GM10266 (cell line): ENCODE data around the gene HBM.

ENCODE experiments used
- DNase-seq: peaks from one replicate; pipeline ENCODE4 v3.0.0; 2012; ENCODE audit errors: extremely low spot score
- TF ChIP-seq, protein P1 (sequence below): IDR thresholded peaks from 2 replicates; pipeline ENCODE4 v1.5.1; 2012; ENCODE audit warnings: mild to moderate bottlenecking, low read depth; ENCODE audit not compliant: control insufficient read depth, insufficient read depth; ENCODE audit errors: missing control alignments

The HBM gene

DNA sequence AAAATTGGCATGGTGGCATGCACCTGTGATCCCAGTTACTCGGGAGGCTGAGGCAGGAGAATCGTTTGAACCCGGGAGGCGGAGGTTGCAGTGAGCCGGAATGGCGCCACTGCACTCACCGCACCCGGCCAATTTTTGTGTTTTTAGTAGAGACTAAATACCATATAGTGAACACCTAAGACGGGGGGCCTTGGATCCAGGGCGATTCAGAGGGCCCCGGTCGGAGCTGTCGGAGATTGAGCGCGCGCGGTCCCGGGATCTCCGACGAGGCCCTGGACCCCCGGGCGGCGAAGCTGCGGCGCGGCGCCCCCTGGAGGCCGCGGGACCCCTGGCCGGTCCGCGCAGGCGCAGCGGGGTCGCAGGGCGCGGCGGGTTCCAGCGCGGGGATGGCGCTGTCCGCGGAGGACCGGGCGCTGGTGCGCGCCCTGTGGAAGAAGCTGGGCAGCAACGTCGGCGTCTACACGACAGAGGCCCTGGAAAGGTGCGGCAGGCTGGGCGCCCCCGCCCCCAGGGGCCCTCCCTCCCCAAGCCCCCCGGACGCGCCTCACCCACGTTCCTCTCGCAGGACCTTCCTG lies 14.4 kb downstream of the HBM start, which contains the start of gene HBQ1:
Gene HBQ1, plus strand, starts transcription at position 359 of the 575 bp plus-strand sequence. Its CDS starts 28 bp downstream, at position 387.
- TF ChIP-seq, protein P1, sequence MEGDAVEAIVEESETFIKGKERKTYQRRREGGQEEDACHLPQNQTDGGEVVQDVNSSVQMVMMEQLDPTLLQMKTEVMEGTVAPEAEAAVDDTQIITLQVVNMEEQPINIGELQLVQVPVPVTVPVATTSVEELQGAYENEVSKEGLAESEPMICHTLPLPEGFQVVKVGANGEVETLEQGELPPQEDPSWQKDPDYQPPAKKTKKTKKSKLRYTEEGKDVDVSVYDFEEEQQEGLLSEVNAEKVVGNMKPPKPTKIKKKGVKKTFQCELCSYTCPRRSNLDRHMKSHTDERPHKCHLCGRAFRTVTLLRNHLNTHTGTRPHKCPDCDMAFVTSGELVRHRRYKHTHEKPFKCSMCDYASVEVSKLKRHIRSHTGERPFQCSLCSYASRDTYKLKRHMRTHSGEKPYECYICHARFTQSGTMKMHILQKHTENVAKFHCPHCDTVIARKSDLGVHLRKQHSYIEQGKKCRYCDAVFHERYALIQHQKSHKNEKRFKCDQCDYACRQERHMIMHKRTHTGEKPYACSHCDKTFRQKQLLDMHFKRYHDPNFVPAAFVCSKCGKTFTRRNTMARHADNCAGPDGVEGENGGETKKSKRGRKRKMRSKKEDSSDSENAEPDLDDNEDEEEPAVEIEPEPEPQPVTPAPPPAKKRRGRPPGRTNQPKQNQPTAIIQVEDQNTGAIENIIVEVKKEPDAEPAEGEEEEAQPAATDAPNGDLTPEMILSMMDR = peak; percentile 70
- peak; percentile 89 for DNase-seq

- TF ChIP-seq, protein P1 = peak; percentile 22
- peak; percentile 96 for DNase-seq
Observed at GRCh38 chr16:180681-181564, 15.1 kb downstream of the HBM start.

- DNase-seq = no peak
- TF ChIP-seq, protein P1 = peak; percentile 98
Observed at GRCh38 chr16:181565-182021, 15.8 kb downstream of the HBM start.

GRCh38 chr16:183005-183404 lies 17.2 kb downstream of the HBM start:
- DNase-seq = no peak
- TF ChIP-seq, protein P1 = no peak

GRCh38 chr16:185213-185612 lies 19.4 kb downstream of the HBM start:
- DNase-seq = no peak
- TF ChIP-seq, protein P1 = no peak

DNA sequence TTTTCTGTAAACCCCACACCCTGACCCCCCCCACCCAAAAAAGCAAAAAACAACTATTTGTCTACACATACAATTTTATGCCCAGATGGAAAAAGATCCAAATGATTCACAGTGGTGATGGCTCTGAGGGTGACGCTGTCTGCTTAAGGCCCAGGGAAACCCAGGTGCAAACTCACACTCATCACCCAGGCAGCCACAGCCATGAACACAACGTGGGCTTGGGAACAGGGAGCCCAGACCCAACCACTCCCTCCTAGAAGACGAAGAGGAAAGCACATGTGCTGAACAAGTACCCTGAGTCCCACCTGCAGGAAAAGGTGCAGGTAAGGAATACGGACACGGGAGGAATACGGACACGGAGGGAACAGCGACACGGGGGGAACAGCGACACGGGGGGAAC lies 19.9 kb downstream of the HBM start:
- TF ChIP-seq, protein P1 = no peak
- no peak for DNase-seq

- TF ChIP-seq, protein P1 = no peak
- no peak for DNase-seq
Observed at GRCh38 chr16:187330-187729, 21.6 kb downstream of the HBM start.
